Heart right ventricle (tissue), 16 donors: ENCODE data around the gene CTDSPL. TPM values are rescaled to one million over a fixed set of nuclear protein-coding genes. Genes with fewer than 3 reads are reported as not detected.

ENCODE experiments used
- ATAC-seq, 8 donors: fragments of 200-7000 bp; cut with Tn5 transposase; one replicate each; pipeline ENCODE4 v1.9.1; 2020; ENCODE audit warnings: mild to moderate bottlenecking in 8 of 8, moderate library complexity in 8 of 8, moderate number of reproducible peaks in 1 of 8
- DNase-seq, 2 donors: peaks; one replicate each; pipeline ENCODE4 v3.0.0-alpha.2; 2020
- H3K27ac ChIP-seq, 10 donors: fragments of 200-600 bp; sonication (generic) in 2 of 10; one replicate each; pipeline versions ENCODE4 v1.5.0 to v1.8.0; 2020 to 2022; ENCODE audit warnings: mild to moderate bottlenecking in 3 of 10
- H3K27me3 ChIP-seq, 7 donors: fragments of 200-600 bp; one replicate each; pipeline ENCODE4 v1.8.0; 2021 to 2022; ENCODE audit warnings: mild to moderate bottlenecking in 2 of 7
- H3K36me3 ChIP-seq, 9 donors: fragments of 200-600 bp; sonication (generic) in 1 of 9; one replicate each; pipeline versions ENCODE4 v1.5.0 to v1.8.0; 2020 to 2022; ENCODE audit warnings: mild to moderate bottlenecking in 2 of 9
- H3K4me1 ChIP-seq, 9 donors: fragments of 200-600 bp; sonication (generic) in 1 of 9; one replicate each; pipeline versions ENCODE4 v1.5.0 to v1.8.0; 2020 to 2022; ENCODE audit warnings: mild to moderate bottlenecking in 4 of 9
- H3K4me3 ChIP-seq, 10 donors: fragments of 200-600 bp; sonication (generic) in 2 of 10; one replicate each; pipeline versions ENCODE4 v1.5.0 to v1.8.0; 2020 to 2022; ENCODE audit warnings: mild to moderate bottlenecking in 7 of 10, moderate library complexity in 2 of 10
- H3K9me3 ChIP-seq, 11 donors: fragments of 200-600 bp in 10 of 11; sonication (generic) in 2 of 11; one replicate each; pipeline versions ENCODE4 v1.5.0 to v1.8.0; 2013 to 2022; ENCODE audit warnings: mild to moderate bottlenecking in 2 of 11, control low read depth in 1 of 11, moderate library complexity in 1 of 11
- WGBS, 2 donors: extraction: QIAGEN DNeasy Blood & Tissue Kit; methylation state at CpG; one replicate each; pipeline ENCODE4 v1.1.7; 2013; ENCODE audit warnings: inconsistent platforms in 1 of 2; 5-methylcytosine and 5-hydroxymethylcytosine counted together
- intact Hi-C, 10 donors: fragments of 100-400 bp; cut with DNase I; formaldehyde crosslinking; loops; one replicate each; pipeline versions ENCODE4 v1.11.1 to v1.14.2; 2022
- polyA plus RNA-seq, 2 donors: library from polyadenylated mRNA; stranded (reverse); fragments of 200-250 nt; gene quantifications; one replicate each; pipeline ENCODE4 v1.2.3, GENCODE V29; 2013
- total RNA-seq, 10 donors: library from RNA; stranded (reverse); fragmentation: NEBNext Ultra II Directional in 3 of 10; extraction: Animal tissue kit (Norgen Biotek cat#: 25700) in 3 of 10; gene quantifications; one replicate each; pipeline versions ENCODE4 v1.2.1 to v1.2.4, GENCODE V29; 2021 to 2023
- TF ChIP-seq, protein P1 (sequence below), 9 donors: fragments of 200-600 bp; sonication (generic) in 2 of 9; IDR thresholded peaks; one replicate each; pipeline versions ENCODE4 v1.5.0 to v1.8.0; 2021 to 2022; ENCODE audit warnings: antibody characterized with exemption in 9 of 9, mild to moderate bottlenecking in 5 of 9, moderate library complexity in 1 of 9
- donor health status: Arrhythmogenic right ventricular cardiomyopathy.
- donor health status: ischemic (EF 13 %, LVEDD 7.1; RV severe dilation, severe dysfunction).
- donor health status: healthy with polysubstance abuse.
- donor health status: DM: no; HTN: yes; CAD: no.
- donor health status: DM: no; HTN: no; CAD: no.
- donor health status: ischemic (EF 25% LVEDD 6.9; RV normal size, moderate dysfunction).
- donor health status: ischemic (EF 25% LVEDD 5.7; RV mildly dilated, moderate dysfunction).
- donor health status: healthy.
- donor health status: DM: yes; HTN: yes; CAD: no.
- donor health status: Ischemic cardiomyopathy.
- donor health status: ischemic (EF 35%, LVEDD 5.7; RV mildly dilated, moderate dysfunction).
- donor health status: nonischemic (EF 11% LVEDD 7.7; RV severe dilation, severe dysfunction).
- donor health status: DM: yes; HTN: yes; CAD: no.
- donor health status: PGD.
- donor health status: ischemic (EF 29% LVEDD 5.4; RV normal size, mild dysfunction).
- donor health status: nonischemic (EF 23%, LVEDD 6.1; RV moderate dilation, normal function).

The CTDSPL gene
- total and polyA plus RNA-seq, 12 donors = 5.4 to 51.5 (median 41.2) TPM

DNA sequence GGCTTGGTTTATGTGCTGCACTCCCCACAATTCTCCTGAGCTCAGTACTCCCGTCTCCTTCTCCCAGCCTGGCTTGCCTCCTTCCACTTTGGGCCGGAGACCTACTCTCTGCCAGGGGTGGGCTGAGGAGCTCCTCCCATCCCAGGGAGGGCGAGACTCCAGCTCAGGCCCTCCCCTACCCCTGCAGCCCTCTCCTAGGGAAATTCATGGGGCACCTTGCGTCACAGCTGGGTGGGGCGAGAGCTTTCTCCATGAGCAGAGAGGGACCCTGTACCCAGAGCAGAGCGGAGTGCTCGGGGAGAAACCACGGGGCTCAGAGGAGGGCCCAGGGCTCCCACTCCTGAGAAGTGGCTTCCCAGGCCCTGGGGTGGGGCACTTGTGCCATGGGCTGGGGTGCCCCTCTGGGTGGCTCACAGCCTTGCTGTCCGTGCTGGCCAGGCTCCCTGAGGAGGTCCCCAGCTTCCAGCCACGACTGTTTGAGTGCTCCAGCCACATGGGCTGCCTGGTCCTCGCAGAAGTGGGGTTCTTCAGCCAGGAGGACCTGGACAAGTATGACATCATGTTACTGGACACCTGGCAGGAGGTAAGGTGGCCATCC lies 142.2 kb downstream of the CTDSPL start:
- TF ChIP-seq, protein P1, sequence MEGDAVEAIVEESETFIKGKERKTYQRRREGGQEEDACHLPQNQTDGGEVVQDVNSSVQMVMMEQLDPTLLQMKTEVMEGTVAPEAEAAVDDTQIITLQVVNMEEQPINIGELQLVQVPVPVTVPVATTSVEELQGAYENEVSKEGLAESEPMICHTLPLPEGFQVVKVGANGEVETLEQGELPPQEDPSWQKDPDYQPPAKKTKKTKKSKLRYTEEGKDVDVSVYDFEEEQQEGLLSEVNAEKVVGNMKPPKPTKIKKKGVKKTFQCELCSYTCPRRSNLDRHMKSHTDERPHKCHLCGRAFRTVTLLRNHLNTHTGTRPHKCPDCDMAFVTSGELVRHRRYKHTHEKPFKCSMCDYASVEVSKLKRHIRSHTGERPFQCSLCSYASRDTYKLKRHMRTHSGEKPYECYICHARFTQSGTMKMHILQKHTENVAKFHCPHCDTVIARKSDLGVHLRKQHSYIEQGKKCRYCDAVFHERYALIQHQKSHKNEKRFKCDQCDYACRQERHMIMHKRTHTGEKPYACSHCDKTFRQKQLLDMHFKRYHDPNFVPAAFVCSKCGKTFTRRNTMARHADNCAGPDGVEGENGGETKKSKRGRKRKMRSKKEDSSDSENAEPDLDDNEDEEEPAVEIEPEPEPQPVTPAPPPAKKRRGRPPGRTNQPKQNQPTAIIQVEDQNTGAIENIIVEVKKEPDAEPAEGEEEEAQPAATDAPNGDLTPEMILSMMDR (IDR thresholded peaks at IDR 0.05) = no peak
- Histone ChIP-seq H3K36me3 (peaks cover 0 to 55% (median 4%) of the 10 kb centered on the region in 9 donors), H3K4me3 (peak overlapping the region in 6 of 10 donors; percentile 17 to 51 (median 42)), H3K27ac (peak overlapping the region; percentile 1 to 83 (median 56)), H3K27me3 (no peaks in the 10 kb centered on the region), H3K9me3 (no peaks in the 10 kb centered on the region), H3K4me1 (peaks cover 0 to 29% (median 9%) of the 10 kb centered on the region in 9 donors)
- ATAC-seq (peak; percentile 2 to 44 (median 30)), DNase-seq (peak in 1 of 2 donors; percentile 69)
- intact Hi-C loops = loop anchor here in 5 of 10 donors (2.0 to 10.0 kb wide), 5 partner anchors 147 to 651 kb away; no protein-coding TSS in a partner anchor
- WGBS, 2 donors = 73 to 83% methylated on average over 11 of the region's 11 CpGs

DNA sequence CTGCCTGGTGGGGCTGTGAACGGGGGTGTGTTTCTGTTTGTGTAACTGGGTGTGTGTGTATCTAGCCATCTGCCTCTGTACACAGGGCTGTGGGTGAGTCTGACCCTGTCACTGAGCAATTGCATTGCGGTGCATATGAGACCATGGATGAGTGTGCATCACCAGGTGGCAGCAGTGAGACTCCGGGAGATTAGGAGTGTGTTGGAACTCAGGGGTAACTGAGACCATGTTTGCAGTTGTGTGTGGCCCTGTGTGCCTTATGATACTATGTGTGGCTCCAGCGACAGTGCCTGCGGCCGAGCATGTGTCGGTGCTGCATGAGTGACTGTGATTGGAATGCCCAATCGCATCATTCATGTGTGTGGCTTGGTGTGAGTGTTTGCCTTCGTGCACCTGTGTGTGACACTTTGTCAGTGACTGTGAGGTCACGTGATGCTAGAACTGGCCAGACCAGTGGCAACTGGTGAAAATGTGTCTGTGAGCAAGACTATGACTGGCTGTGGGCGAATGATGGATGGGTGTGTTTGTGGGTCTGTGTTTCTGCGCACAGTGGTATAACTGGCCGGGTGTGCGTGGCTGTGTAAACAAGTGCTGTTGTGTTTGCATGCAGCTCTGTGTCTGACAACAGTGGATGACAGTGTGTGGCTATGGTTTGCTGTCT lies 142.9 kb downstream of the CTDSPL start:
- intact Hi-C loops = loop anchor here in 4 of 10 donors (5.0 to 10.0 kb wide), 4 partner anchors 147 to 650 kb away; no protein-coding TSS in a partner anchor
- peak overlapping the region; percentile 1 to 83 (median 56) for H3K27ac ChIP-seq
- ATAC-seq (peak; percentile 58 to 79 (median 77)), DNase-seq (peak; percentile 65 to 75)
- peak overlapping the region in 6 of 10 donors; percentile 17 to 51 (median 42) for H3K4me3 ChIP-seq
- 68 to 75% methylated on average over 14 of the region's 14 CpGs for WGBS, 2 donors
- TF ChIP-seq, protein P1 (IDR thresholded peaks at IDR 0.05) = peak; percentile 48 to 81 (median 70)
- no peaks in the 10 kb centered on the region for H3K27me3 ChIP-seq
- no peaks in the 10 kb centered on the region for H3K9me3 ChIP-seq
- H3K4me1 ChIP-seq = peaks cover 0 to 24% (median 6%) of the 10 kb centered on the region in 9 donors
- peaks cover 0 to 56% (median 4%) of the 10 kb centered on the region in 9 donors for H3K36me3 ChIP-seq

DNA sequence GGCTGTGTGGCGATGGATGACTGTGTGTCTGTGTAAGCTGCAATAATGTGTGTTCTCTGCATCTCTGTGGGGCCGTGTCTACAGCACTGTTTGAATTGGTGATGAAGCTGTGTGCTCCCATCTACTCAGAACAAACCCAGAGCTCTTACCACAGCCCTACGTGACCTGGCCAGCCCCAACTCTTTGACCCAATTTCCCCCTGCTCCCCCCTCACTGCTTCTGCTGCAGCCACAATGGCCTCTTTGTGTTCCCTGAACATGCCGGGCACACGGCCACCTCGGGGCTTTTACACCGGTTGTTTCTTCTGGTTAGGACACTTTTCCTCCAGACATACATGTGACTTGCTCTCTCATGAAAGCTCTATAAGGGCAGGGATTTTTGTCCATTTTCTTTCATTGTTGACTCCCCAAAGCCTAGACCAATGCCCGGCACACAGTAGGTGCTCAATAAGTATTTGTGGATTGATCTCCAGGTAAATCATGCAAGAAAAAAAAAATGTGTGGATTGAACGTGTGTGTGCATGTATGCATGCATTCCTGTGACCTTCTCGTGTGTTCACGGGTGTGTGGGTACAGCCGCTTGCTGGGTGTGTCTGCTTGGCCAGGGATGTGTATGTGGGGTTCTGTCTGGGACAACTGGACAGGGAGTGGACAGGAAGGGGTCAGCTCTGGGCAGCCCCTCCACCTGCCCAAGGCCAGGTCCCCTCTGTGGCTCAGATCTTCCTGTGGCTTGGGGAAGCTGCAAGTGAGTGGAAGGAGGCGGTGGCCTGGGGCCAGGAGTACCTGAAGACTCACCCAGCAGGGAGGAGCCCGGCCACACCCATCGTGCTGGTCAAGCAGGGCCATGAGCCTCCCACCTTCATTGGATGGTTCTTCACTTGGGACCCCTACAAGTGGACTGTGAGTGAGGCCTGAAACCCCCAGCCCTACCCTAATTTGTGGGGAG lies 143.7 kb downstream of the CTDSPL start:
- peaks cover 0 to 24% (median 6%) of the 10 kb centered on the region in 9 donors for H3K4me1 ChIP-seq
- intact Hi-C loops = loop anchor here in 3 of 10 donors (10.0 kb wide), 3 partner anchors 469 to 649 kb away; no protein-coding TSS in a partner anchor
- DNase-seq (peak; percentile 62 to 70), ATAC-seq (peak; percentile 9 to 60 (median 36))
- H3K27me3 ChIP-seq = no peaks in the 10 kb centered on the region
- peak overlapping the region in 6 of 10 donors; percentile 17 to 51 (median 42) for H3K4me3 ChIP-seq
- TF ChIP-seq, protein P1 (IDR thresholded peaks at IDR 0.05) = no peak
- H3K9me3 ChIP-seq = no peaks in the 10 kb centered on the region
- WGBS, 2 donors = 77 to 78% methylated on average over 15 of the region's 15 CpGs
- H3K27ac ChIP-seq = peak overlapping the region in 9 of 10 donors; percentile 2 to 83 (median 58)
- H3K36me3 ChIP-seq = peaks cover 0 to 64% (median 7%) of the 10 kb centered on the region in 9 donors
